Neuron (in vitro differentiated cells): Measurements from ENCODE around the gene HOXB3.

Experiments used
- H2AFZ ChIP-seq: one replicate; pipeline ENCODE4 v1.6.1; 2013; ENCODE audit warnings: low read depth, mild to moderate bottlenecking, inconsistent platforms, low read length, moderate library complexity
- H3K27me3 ChIP-seq: one replicate; pipeline ENCODE4 v1.6.1; 2013; ENCODE audit warnings: low read length; ENCODE audit not compliant: insufficient read depth
- H3K36me3 ChIP-seq: one replicate; pipeline ENCODE4 v1.6.1; 2013; ENCODE audit warnings: low read length; ENCODE audit not compliant: insufficient read depth
- H3K4me1 ChIP-seq: one replicate; pipeline ENCODE4 v1.6.1; 2013; ENCODE audit warnings: low read length; ENCODE audit not compliant: insufficient read depth
- H3K4me3 ChIP-seq: 2 replicates; pipeline ENCODE4 v1.5.1; 2013; ENCODE audit warnings: mild to moderate bottlenecking, low read length, moderate library complexity
- H3K9me3 ChIP-seq: one replicate; pipeline ENCODE4 v1.6.1; 2013; ENCODE audit warnings: low read length

The HOXB3 gene

GRCh38 chr17:48499735-48500434, 90.2 kb downstream of the HOXB3 start:
- no peaks in the 10 kb centered on the region for H3K9me3 ChIP-seq
- peaks cover 18% of the 10 kb centered on the region for H3K27me3 ChIP-seq
- no peak overlapping the region for H3K4me3 ChIP-seq
- H2AFZ ChIP-seq: no peak overlapping the region
- no peaks in the 10 kb centered on the region for H3K36me3 ChIP-seq
- H3K4me1 ChIP-seq: no peaks in the 10 kb centered on the region

- H2AFZ ChIP-seq: no peak overlapping the region
- H3K4me3 ChIP-seq: no peak overlapping the region
- no peaks in the 10 kb centered on the region for H3K36me3 ChIP-seq
- H3K4me1 ChIP-seq: no peaks in the 10 kb centered on the region
- H3K27me3 ChIP-seq: peaks cover 14% of the 10 kb centered on the region
- H3K9me3 ChIP-seq: no peaks in the 10 kb centered on the region
Observed at GRCh38 chr17:48499248-48499647, 90.8 kb downstream of the HOXB3 start.
